Measurements from ENCODE around the gene MATK.
"Not testable (repeated sequence)": the region's sequence is repeated elsewhere in the genome, so short reads cannot be mapped to it uniquely, and the experiment has no call there.

The MATK gene

DNA sequence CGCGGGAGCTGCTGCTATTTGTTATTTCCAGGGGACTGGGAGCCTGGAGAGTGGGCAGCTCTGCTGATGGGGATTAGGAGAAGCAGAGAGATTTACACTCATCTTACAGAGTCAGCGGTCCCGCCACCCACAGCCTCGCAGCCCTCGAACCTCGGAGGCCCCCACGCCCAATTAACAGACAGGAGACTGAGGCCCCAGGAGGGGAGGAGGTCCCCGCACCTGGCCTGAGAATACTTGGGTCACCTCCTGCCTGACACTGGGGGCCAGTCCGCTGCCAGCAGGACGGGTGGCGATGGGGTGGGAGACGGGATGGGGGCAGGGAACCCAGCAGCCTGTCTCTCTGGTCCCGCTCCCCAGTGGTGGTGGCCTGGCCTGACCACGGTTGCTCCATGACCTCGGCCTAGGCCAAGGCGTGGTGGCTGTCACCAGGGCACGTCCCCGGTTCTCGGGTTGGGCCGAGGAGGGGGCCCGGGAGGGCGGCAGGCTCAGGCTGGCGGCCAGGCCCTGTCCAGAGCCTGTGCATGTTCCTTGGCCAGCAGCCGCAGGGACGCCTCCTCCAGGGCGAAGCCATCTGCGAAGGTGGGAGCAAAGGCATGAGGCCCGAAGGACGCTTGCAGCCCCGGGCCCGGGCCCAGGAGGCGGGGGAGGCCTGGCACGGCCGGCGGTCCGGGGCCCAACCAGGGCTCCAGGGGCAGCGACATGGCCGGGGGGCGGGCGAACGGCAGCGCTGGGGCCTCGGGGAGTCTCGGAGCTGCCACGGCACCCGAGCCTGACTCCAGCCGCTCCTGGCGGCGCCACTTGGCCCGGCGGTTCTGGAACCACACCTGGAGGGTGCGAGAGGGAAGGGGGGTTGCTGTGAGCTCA is 15.8 kb downstream of the MATK start:
- DNase-seq (ENCODE audit: low read depth) = no peak

DNA sequence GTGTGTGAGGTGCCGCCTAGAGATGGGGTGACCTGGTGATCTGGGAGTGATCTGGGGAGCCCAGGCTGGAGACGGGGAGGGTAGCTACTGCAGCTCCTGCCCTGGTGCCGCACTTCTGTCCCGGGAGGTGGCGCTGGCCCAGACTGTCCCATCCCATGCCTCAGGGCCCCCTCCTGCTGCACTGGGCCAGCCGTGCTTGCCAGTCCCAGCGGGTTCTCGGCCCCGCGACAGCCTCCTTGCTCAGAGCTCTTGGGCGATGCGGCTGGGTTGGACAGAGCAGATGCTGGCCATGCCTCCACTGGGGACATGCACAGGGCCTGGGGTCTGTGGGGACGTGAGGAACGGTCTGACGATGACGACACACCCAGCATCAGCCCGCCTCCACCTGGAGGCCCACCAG is 16.7 kb downstream of the MATK start:
- DNase-seq (ENCODE audit: low read depth) = no peak

DNA sequence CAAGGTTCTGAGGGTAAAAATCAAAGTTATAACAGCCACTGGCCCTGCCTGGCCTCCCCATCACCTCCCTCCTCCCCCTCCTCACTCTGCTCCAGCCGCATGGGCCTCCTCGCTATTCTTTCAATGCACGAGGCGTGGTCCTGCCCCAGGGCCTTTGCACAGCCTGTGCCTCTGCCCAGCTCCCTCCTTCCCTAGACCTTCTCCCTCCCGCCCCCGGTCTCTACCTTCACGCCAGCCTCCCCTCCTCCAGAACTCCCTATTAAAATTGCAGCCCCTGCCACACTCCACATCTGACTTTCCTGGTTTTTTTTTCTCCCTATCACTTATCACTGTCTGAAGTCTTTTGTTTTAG is 17.5 kb downstream of the MATK start:
- DNase-seq (ENCODE audit: low read depth) = no peak

DNA sequence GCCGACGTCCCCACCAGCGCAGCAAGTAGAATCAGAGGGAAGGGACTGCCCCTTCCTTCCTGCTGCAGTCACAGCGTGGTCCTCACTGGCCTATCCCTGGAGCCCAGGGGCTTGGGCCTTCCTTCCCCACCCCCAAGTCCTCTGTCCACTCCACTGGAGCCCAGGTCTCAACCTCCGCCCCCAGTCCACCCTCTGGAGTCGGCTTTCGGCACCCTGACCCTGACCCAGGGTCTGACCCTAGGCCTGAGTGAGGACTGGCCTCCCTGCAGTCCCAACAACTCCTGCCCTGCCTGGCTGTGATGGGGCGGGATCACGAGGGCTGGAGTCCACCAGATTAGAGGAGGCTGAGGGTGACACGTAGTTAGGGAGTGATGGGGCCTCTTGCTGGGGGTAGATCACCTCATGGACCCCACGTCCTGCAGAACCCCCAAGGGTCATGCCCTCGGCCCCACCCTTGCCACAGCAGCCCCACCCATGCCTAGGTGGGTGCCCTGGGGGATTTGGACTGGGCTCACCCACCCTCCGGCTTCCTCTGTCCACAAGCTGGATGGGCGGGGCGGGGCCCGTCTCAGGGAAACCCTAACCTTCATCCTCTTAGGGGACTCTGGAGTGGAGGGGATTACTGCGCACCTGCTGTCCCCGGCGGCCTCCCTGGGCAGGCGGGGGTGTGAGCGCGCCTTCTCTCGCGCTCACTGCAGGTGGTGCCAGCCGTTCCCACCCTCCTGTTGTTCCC is 18.0 kb downstream of the MATK start:
- DNase-seq (ENCODE audit: low read depth) = no peak

DNA sequence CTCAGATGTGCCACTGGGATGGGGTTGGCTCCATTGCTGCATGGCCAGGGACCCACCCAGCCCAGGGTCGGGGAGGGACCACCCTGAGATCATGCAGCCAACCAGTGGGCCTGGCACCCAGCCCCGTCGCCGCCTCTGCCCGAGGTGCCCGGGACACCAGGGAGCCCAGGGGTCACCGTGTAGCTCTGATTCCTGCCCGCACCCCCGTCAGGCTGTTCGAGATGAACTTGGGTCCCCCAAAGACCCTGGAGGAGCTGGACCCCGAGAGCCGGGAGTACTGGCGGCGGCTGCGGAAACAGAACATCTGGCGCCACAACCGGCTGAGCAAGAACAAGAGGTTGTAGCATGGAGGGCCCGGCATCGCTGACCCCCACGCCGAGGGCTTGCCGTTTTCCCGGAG is 19.1 kb downstream of the MATK start:
- DNase-seq (ENCODE audit: low read depth) = no peak

DNA sequence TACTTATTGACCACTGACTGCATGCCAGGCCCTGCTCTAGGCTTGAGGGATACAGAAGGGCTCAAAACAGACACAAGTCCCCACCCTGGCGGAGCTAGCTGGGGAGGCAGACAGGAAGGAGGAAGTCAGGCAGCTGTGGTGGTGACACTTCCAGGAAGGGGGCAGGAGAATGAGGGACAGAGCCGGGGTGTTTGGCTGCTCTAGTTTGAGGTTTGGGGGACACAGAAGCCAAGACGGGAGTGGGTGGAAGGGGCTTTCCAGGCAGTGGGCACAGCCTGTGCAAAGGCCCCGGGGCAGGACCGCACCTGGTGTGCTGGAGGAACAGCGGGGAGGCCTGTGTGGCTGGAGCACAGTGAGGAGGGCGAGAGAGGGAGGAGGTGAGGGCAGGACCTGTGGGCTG is 19.7 kb downstream of the MATK start:
- DNase-seq (ENCODE audit: low read depth) = no peak

DNA sequence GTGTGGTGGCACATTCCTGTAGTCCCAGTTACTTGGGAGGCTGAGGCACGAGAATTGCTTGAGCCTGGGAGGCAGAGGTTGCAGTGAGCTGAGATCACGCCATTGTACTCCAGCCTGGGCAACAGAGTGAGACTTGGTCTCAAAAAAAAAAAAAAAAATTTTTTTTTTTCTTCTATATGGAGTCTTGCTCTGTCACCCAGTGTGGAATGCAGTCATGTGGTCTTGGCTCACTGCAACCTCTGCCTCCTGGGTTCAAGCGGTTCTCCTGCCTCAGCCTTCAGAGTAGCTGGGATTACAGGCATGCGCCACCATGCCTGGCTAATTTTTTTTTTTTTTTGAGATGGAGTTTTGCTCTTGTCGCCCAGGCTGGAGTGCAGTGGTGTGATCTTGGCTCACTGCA is 20.4 kb downstream of the MATK start:
- DNase-seq (ENCODE audit: low read depth) = not testable (repeated sequence)

DNA sequence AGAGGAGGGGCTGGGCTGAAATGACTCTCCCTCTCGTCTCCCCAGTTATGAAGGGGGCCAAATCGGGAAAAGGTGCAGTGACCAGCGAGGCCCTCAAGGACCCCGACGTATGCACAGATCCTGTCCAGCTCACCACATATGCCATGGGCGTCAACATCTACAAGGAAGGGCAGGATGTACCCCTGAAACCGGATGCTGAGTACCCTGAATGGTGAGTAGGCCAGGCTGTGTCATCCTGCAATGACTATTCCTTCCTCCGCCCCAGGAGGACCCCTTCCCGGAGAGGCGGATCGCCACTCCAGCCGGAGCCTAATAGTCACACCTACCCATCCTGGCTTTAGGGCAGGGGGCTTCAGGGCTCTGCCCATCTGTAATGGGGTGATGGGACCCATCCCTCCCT is 21.1 kb downstream of the MATK start:
- DNase-seq (ENCODE audit: low read depth) = no peak

DNA sequence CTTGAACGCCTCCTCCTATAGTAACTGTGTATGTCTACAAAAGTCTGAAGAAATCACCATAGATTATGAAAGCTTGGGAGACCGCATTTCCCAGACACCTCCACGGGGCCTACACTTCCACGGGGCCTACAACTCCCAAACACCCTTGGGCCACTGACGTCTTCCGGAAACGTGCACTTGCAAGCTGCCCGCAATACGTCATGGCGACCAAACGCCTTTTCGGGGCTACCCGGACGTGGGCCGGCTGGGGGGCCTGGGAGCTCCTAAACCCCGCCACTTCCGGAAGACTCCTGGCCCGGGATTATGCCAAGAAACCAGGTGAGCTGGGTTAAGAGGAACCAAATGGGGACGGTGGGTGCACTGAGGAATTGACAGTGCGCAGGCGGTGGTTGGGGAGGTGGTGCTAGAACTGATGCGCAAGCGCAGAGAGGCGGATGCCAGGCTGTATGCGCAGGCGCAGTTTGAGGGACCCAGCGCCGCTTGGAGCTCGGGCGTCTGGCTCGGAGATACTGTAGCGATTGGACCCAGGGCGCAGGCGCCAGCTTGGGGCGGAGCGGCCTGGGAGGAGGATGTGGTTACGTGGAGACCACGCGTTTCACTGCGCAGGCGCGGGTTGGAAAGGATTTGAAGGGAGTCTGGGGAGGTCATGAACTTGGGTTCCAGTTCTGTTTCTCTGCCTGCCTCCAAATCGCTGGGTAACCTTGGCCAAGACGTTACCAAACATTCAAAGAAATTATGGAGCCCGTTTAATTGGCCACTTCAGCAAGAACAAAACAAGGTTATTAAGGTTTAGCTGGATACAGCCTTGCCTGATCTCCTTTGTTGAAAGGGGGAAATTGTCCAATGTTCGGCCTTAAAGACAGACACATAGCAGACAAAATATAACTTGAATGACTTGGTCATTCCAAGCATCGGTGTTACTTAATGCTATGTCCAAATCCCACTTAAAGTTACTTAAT is 23.4 kb downstream of the MATK start, which contains the start of gene MRPL54:
MRPL54 (plus strand) TSS at position 182 of the 959 bp plus-strand sequence; CDS start at position 201, 19 bp downstream.
- DNase-seq (ENCODE audit: low read depth) = peak; percentile 97

DNA sequence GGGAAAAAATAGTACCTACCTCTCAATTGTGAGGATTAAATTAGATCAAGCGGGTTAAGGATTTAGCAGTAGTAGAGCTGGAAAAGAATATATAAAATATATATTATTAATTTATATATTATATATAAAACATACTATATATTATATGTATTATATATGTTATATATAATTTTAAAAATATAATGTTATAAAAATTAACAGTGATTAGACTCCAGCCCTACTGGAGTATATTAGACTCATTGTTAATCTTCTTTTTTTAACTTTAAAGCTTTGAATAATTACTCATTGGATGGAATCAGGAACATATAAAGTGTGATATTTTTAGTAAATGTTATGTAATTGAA is 24.1 kb downstream of the MATK start:
- DNase-seq (ENCODE audit: low read depth) = no peak

DNA sequence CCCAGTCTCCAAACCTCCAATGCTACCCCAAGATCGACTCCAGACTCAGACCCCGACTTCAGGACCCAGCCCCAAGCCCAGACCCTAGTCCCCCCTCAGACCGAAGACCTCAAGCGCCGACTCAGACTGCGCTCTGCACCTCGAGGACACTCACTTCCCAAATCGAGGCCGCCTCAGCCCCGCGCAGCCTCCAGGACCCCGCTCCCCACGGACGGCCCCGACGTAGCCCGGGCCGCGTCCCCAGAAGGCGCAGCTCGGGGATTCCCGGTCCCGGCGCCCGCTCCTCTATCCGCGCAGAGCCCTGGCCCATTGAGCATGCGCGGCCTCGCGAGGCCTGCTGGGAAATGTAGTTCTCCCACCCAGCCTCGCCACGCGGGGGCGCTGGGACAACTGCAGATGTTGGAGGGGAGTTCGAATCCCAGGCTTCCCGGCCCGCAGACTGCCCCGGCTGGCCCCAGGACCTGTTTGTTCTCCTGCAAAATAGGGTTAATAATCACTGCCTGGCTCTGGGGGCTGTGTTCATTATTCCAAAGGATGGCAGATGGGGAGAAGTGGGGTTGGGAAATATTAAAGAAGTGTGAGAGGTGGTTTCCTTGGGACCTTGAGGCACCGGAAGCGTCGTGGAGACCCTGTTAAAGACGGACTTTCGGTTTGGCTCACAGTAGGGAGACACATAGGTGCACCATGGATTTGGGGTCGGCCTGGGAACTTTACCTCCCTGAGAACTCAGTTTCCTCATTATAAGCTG is 24.6 kb downstream of the MATK start, which contains the start of gene APBA3:
APBA3 (minus strand) TSS at position 311 of the 748 bp plus-strand sequence. CDS start 1,428 bp downstream, outside the sequence.
- DNase-seq (ENCODE audit: low read depth) = peak; percentile 72

DNA sequence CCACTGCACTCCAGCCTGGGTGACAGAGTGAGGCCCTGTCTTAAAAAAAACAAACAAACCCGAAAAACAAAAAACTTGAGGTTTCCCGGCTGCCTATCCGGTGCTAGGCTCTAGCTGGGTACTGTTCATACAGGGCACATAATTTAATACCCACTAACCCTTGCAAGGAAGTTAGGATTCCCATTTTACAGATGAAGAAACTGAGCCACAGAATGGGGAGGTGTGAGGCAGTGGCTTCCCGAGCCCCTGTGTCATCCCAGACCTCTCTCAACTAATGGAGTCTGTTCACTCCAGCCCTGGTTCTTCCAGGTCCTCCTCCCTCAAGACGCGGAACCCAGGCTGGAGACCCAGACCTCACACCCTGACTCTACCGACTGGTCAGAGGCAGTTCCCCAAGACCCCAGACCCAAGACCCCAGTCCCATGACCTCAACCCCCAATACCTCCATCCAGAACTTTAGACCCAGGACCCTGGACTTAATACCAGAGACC is 25.3 kb downstream of the MATK start:
- no peak for DNase-seq (ENCODE audit: low read depth)

DNA sequence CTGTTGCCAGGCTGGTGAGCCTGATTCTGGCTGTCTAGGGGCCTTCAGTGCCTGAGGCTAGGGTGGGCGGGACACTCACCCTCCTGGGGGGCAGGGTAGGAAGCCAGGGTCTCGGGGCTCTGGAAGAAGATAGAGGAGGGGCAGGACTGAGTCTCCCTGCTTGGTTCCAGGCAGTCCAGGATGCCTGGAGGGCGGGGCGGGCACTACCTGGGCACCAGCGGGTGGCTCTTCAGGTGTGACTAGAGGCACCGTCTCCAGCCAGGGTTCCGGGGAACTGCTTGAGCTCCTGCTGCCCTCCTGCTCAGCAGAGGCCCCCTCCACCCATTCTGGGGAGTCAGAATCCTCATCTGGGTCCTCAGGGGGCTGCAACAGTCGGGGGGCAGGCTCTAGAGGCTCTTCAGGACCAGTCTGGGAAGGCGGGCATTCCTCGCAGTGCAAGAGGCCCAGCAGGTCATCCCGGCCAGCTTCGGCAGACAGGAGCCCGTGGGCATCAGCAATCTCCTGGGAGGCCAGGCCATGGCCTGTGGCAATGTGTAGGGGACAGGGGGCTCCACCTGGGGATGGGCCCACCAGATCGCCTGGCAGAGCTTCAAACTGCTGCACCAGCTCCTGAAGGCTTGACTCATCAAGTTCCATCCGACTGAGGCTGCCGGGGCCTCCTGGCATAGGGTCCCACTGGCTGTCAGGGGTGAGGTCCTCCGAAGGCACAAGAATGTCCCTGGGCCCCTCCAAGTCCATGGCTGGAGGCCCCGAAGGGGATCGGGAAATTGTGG is 26.5 kb downstream of the MATK start:
- DNase-seq (ENCODE audit: low read depth) = no peak

DNA sequence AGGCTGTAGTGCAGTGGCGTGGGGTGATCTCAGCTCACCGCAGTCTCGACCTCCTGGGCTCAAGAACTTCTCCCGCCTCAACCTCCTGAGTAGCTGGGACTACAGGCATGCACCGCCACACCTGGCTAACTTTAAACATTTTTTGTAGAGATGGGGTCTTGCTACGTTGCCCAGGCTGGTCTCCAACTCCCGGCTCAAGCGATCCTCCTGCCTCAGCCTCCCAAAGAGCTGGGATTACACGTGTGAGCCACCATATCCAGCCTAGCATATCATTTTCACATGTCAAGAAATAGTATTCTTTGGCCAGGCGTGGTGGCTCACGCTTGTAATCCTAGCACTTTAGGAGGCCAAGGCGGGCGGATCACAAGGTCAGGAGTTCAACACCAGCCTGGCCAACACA is 27.9 kb downstream of the MATK start:
- not testable (repeated sequence) for DNase-seq (ENCODE audit: low read depth)

DNA sequence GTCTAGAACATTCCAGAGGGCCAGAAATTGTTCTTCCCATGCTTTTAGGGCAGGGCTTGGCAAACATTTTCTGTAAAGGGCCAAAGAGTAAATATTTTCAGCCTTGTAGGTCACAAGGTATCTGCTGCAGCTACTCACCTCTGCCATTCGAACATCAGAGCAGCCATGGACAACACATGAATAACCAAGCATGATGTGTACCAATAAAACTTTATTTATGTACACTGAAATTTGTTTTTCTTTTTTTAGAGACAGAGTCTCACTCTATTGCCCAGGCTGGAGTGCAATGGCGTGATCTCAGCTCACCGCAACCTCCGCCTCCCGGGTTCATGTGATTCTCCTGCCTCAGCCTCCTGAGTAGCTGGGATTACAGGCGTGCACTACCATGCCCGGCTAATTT is 28.5 kb downstream of the MATK start:
- DNase-seq (ENCODE audit: low read depth) = not testable (repeated sequence)

DNA sequence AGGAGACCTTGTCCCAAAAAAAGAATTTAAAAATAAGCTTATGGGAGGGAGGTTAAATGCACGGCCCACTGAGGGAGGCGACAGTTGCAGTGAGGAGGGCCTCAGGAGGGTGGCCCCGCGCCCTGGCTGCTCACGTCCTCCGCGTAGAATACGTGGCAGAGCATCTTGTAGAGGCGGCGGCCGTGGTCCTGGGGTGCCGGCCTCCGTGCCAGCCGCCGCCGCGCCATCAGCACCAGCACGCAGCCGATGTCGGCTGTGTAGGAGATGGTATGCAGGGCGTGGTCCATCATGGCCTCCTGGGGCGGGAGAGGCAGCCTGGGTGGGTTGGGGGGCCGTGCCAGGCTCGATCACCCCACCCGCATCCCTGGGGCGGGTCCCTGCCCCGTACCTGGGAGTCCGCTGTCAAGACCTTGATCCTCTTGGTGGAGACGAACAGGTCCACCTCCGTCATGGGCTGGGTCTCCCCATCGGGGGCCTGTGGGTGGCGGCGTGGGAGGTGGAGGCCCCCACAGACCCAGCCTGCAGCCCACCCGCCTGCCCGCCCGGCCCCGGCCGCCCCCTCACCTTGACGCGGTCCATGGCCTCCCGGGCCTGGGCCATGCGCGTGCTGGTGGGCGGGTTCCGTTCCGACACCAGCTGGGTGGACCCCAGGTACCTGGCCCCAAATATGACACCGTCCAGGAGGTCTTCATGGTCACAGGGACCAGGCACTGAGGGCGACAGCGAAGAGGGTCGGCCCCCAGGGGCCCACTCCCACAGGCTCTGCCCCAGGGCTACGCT is 32.4 kb downstream of the MATK start:
- no peak for DNase-seq (ENCODE audit: low read depth)

DNA sequence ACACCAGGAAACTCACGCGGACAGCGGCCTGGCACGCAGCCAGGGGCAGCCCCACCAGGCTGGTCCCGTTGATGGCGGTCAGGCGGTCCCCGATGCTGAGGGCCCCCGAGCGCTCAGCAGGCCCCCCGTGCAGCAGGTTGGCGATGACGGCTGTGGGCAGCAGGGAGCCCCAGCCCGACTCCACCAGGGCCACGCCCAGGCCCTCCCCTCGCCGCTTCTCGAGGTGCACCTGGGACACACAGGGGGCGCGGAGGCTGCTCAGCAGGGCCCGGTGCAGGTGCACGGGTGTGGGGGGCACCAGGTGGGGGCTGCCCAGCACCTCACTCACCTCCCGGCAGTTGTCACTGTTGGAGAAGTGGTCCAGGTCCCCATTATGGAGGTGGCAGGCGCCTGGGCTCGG is 33.7 kb downstream of the MATK start:
- no peak for DNase-seq (ENCODE audit: low read depth)

DNA sequence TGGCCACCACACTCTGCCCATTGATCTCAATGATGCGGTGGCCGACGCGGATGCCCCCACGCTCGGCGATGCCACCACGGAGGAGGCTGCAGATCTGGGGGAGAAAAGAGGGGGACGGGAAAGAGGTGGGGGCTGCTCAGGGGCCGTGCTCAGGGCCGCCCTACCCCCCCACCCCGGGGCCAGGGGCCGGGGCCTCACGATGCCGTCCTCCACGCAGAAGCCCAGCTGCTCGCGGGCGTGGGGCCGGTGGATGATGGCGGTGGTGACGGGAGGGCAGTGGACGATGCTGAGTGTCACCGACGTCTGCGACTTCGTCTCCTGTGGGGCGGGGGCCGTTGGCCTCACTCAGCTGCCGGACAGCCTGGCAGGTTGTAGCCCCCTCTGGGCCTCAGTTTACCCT is 34.9 kb downstream of the MATK start:
- no peak for DNase-seq (ENCODE audit: low read depth)

DNA sequence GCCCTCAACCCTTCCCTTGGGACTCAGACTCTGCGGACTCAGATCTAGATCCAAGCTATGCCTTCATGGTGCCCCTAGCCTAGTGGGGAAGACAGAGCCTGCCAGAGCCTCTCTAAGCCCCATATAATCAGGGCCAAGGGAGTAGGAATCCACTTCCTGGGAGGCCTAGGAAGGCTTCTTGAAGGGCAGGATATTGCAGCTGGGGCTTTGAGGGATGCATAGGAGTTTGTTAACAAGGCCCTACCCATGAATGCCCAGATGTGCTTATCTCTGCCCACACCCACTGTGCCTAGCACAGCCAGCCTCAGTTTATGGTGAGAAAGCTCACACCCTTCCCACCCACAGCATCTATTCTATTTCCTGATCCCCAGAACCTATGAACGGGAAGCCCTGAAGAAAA is 36.0 kb downstream of the MATK start:
- no peak for DNase-seq (ENCODE audit: low read depth)

DNA sequence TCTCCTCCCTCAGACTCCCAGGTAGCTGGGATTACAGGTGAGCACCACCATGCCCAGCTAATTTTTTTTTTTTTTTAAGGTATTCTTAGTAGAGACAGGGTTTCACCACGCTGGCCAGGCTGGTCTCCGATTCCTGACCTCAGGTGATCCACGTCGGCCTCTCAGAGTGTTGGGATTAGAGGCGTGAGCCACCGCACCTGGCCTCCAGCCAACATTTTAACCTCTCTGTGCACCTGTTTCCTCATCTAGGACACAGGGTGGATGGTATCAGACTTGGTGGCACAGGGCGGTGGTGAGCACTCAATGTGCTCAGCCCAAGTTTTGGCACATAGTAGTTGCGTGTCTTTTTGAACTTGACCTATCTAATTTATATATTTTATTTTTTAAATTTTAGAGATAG is 37.2 kb downstream of the MATK start:
- no peak for DNase-seq (ENCODE audit: low read depth)
